PFSK-1 (cell line): ENCODE results near the gene SKAP2.

Experiments used
- FOXP2 ChIP-seq: optimal IDR thresholded peaks from 2 replicates; pipeline ENCODE3; 2011; ENCODE audit warnings: borderline replicate concordance, control low read depth, inconsistent platforms; ENCODE audit not compliant: insufficient read depth; ENCODE audit errors: extremely low read length, extremely low read depth
- POLR2AphosphoS5 ChIP-seq: IDR thresholded peaks from 2 replicates; pipeline ENCODE4 v1.6.1; 2012; ENCODE audit warnings: low read depth, mild to moderate bottlenecking, control low read depth, low read length, moderate library complexity
- REST ChIP-seq, 2 experiments: IDR thresholded peaks; 2 replicates each; pipeline versions ENCODE4 v1.6.1 to v1.8.0; 2011 to 2012; ENCODE audit warnings: low read depth in 2 of 2, low read length in 2 of 2, control low read depth in 1 of 2, inconsistent platforms in 1 of 2, mild to moderate bottlenecking in 1 of 2, moderate library complexity in 1 of 2; ENCODE audit not compliant: insufficient read depth in 1 of 2
- SIN3A ChIP-seq: IDR thresholded peaks from 2 replicates; pipeline ENCODE4 v1.6.1; 2012; ENCODE audit warnings: mild to moderate bottlenecking, low read length, moderate library complexity, borderline replicate concordance; ENCODE audit not compliant: insufficient read depth
- TAF1 ChIP-seq: IDR thresholded peaks from 2 replicates; pipeline ENCODE4 v1.6.1; 2012; ENCODE audit warnings: low read length, control low read depth, borderline replicate concordance; ENCODE audit not compliant: insufficient read depth

The SKAP2 gene

GRCh38 chr7:26668821-26669220 is 195.6 kb downstream of the SKAP2 start:
- TF ChIP-seq REST (IDR thresholded peaks at IDR 0.05; ENCODE audit: insufficient read depth in 1 of 2, low read depth in 2 of 2, low read length in 2 of 2) (no peak), POLR2AphosphoS5 (no peak), SIN3A (no peak), FOXP2 (no peak), TAF1 (no peak)

GRCh38 chr7:26667514-26668133 is 196.8 kb downstream of the SKAP2 start:
- TF ChIP-seq FOXP2 (no peak), REST (IDR thresholded peaks at IDR 0.05; ENCODE audit: insufficient read depth in 1 of 2, low read depth in 2 of 2, low read length in 2 of 2) (no peak), POLR2AphosphoS5 (no peak), TAF1 (no peak), SIN3A (no peak)

- TF ChIP-seq POLR2AphosphoS5 (no peak), REST (IDR thresholded peaks at IDR 0.05; ENCODE audit: insufficient read depth in 1 of 2, low read depth in 2 of 2, low read length in 2 of 2) (no peak), SIN3A (no peak), FOXP2 (no peak), TAF1 (no peak)
These were observed 199.5 kb downstream of the SKAP2 start for GRCh38 chr7:26664735-26665416.

GRCh38 chr7:26664274-26664673 is 200.1 kb downstream of the SKAP2 start:
- TF ChIP-seq SIN3A (no peak), POLR2AphosphoS5 (no peak), FOXP2 (no peak), TAF1 (no peak), REST (IDR thresholded peaks at IDR 0.05; ENCODE audit: insufficient read depth in 1 of 2, low read depth in 2 of 2, low read length in 2 of 2) (no peak)
